ENCODE measurements around the gene FOXN1. TPM values are rescaled to one million over a fixed set of nuclear protein-coding genes. Genes with fewer than 3 reads are reported as not detected.

The FOXN1 gene
- total RNA-seq, 1 donor from 2014 or later, result not detected

DNA sequence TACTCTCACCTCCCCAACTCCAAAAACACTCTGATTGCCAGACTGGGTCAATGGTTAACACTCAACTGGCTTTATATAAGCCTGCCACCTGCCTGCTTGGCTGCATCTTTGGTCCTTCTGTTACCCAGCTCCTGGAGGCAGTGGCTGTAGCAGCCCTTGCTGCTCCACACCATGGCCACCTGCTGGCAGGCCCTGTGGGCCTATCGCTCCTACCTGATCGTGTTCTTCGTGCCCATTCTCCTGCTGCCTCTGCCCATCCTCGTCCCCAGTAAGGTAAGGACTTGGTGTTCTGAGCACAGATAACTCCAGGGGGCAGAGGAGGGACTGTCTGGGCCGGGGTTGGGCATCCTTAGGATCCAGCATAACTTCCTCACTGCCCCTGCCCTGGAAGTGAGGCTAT, 32.6 kb upstream of the FOXN1 start, which contains the start of gene SLC13A2:
Gene SLC13A2 (plus strand): TSS at position 103 of the 400 bp plus-strand sequence. CDS start 69 bp downstream, at position 172.
- no peak within 1 kb of the TSS for H3K4me3 ChIP-seq (ENCODE audit: low read depth, low read length)
- TF ChIP-seq, protein P1, sequence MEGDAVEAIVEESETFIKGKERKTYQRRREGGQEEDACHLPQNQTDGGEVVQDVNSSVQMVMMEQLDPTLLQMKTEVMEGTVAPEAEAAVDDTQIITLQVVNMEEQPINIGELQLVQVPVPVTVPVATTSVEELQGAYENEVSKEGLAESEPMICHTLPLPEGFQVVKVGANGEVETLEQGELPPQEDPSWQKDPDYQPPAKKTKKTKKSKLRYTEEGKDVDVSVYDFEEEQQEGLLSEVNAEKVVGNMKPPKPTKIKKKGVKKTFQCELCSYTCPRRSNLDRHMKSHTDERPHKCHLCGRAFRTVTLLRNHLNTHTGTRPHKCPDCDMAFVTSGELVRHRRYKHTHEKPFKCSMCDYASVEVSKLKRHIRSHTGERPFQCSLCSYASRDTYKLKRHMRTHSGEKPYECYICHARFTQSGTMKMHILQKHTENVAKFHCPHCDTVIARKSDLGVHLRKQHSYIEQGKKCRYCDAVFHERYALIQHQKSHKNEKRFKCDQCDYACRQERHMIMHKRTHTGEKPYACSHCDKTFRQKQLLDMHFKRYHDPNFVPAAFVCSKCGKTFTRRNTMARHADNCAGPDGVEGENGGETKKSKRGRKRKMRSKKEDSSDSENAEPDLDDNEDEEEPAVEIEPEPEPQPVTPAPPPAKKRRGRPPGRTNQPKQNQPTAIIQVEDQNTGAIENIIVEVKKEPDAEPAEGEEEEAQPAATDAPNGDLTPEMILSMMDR (conservative IDR thresholded peaks at IDR 0.05; ENCODE audit: low read depth, low read length), result peak; percentile 33
- DNase-seq (ENCODE audit: low read depth), result no peak

DNA sequence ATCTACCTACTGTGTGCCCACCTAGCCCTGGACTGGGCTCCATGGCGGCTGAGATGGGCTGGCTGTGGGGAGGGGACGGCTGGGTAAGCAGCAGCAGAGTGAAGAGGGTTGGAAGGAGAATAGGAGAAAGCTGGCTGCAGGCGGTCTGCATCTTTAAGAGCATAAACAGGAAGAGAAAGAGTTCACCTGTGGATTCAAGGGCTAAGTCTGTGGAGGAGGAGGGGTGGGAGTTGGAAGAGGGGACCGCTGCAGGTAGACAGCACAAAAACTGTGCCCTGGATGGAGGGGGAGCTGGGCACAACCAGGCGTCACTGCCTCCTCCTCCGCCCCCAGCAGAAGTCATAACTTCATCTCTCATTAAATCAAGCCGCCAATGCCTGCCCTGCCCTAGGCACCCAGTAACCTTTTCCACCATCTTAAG, 32.0 kb upstream of the FOXN1 start:
- TF ChIP-seq, protein P1 (conservative IDR thresholded peaks at IDR 0.05; ENCODE audit: low read depth, low read length), result no peak
- H3K4me3 ChIP-seq (ENCODE audit: low read depth, low read length), result no peak overlapping the region

DNA sequence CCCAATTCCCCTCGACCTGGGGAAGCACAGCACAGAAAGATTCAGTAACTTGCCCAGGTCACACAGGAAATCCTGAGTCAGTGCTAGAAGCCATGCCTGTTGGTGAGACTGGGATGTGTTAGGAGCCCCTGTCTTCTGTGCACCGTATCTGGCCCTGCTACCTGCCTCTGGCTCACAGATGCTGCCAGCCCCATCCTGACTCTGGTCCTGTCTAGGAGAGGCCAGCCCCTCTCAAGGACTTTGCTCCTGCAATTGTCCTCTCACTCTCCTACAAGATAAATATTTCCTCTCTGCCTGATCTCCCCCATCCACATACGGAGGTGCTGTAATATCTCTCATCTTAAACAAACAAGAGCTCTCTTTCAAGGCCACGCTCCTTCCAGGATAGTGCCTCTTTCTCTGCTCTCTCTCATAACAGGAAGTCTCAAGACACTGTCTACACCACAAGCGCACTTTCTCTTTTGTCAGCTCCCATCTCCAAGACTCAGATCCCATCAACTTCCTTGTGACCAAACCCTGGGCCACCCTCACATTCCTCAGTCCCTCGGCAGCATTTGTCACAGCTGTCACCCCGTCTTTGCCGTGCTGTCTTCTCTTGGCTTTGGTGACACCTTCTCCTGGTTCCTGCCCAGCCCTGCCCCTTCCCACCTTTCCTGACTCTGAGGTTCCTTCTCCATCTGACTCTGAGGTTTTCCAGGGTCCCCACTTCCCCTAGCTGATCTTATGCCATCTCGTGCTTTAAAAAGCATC, 30.8 kb upstream of the FOXN1 start:
- no peak for DNase-seq (ENCODE audit: low read depth)
- no peak overlapping the region for H3K4me3 ChIP-seq (ENCODE audit: low read depth, low read length)
- TF ChIP-seq, protein P1 (conservative IDR thresholded peaks at IDR 0.05; ENCODE audit: low read depth, low read length), result no peak

More for the DNA sequence above, 32.0 kb upstream of the FOXN1 start:
- DNase-seq (ENCODE audit: low read depth), result no peak

DNA sequence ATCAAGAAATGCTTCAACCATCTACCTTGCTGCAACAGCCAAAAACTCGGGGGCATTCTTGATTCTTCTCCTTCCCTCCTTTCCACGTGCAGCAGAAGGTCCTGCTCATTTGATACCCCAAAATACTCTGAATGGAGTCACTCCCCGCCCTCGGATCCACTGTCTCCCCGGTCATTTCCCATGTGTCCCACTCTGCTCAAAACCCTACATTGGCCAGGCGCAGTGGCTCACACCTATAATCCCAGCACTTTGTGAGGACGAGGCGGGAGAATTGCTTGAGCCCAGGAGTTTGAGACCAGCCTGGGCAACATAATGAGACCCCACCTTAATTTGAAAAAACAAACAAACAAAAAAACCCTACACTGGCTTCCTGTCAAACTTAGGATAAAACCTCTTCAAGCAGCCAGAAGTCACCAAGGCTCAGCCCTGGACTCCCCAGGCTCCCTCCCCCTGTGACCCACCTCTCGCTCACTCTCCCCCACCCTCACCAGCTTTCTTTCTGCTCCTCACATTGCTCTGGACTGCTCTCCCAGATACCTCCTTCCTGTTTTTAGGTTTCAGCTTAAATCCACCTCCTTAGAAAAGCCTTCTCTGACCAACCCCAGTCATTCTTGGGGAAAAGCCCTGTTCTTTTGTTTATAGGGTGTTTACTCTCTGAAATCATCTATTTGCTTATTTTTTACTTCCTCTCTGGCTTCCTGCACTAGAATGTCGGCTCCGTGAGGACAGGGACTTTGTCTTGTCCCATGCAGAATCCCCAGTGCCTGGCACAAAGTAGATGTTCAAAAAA, 29.9 kb upstream of the FOXN1 start:
- no peak for DNase-seq (ENCODE audit: low read depth)
- TF ChIP-seq, protein P1 (conservative IDR thresholded peaks at IDR 0.05; ENCODE audit: low read depth, low read length), result no peak
- H3K4me3 ChIP-seq (ENCODE audit: low read depth, low read length), result no peak overlapping the region

DNA sequence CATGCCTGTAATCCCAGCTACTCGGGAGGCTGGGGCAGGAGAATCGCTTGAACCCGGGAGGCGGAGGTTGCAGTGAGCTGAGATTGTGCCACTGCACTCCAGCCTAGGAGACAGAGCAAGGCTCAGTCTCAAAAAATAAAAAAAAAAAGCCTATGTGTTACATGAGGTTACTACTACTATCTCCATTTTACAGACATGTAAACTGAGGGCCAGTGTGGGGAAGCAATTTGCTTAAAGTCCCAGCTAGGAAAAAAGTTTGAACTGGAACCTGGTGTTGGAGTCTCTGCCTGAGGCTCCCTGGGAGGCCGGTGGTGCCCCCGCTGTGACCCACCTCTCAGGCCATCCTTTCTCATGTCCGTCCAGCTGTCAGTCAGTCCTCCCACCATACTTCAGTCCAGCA, 28.2 kb upstream of the FOXN1 start:
- TF ChIP-seq, protein P1 (conservative IDR thresholded peaks at IDR 0.05; ENCODE audit: low read depth, low read length), result no peak
- DNase-seq (ENCODE audit: low read depth), result no peak
- no peak overlapping the region for H3K4me3 ChIP-seq (ENCODE audit: low read depth, low read length)

DNA sequence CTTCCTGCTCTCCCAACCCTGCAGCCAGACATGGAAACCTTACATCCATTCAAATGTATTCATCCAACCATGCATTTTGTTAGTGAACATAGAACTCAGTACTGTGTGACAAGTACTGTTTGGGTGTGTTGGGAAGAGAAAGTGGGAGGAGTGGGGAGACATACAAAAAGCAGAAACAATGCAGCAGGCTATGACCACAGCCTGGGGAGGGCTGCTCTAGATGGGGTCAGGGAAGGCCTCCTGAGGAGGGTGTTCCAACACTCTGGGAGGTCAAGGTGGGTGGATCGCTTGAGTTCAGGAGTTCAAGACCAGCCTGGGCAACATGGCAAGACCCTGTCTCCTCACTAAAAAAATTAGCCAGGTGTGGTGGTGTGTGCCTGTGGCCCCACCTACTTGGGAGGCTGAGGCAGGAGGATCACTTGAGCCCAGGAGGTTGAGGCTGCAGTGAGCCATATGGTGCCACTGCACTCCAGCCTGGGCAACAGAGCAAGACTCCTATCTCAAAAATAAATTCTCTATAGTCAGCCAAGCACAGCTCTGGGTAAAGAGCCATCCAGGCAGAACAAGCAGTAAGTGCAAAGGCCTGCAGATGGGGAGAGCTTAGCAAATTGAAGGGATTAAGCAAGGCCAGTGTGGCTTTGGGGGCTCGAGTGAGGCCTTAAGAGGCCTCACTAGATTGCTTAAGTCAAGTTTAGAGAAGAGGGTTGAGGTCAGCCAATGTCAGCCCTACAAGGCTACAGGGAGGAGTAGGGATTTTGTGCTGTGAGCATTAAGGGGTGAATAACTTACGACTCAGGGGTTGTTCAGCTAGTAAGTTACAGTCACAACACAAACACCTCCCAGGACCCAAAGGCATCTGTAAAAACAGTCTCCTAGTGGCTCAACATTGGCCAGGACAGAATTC, 27.2 kb upstream of the FOXN1 start:
- DNase-seq (ENCODE audit: low read depth), result no peak
- no peak overlapping the region for H3K4me3 ChIP-seq (ENCODE audit: low read depth, low read length)
- TF ChIP-seq, protein P1 (conservative IDR thresholded peaks at IDR 0.05; ENCODE audit: low read depth, low read length), result no peak
